MM.1S (cell line): ENCODE measurements around the gene FGR.

ENCODE experiments used
- EZH2 ChIP-seq: fragments of 300-600 bp; sonication (generic); optimal IDR thresholded peaks from 2 replicates; pipeline ENCODE3; 2017; ENCODE audit warnings: low read depth, mild to moderate bottlenecking, antibody characterized with exemption, low read length, mixed read lengths
- EZH2phosphoT487 ChIP-seq: fragments of 300-600 bp; sonication (generic); IDR thresholded peaks from 2 replicates; pipeline ENCODE4 v1.6.1; 2018; ENCODE audit warnings: antibody characterized with exemption, low read length
- TF ChIP-seq, protein P1 (sequence below): fragments of 300-600 bp; sonication (generic); IDR thresholded peaks from 2 replicates; pipeline ENCODE4 v1.5.1; 2016; ENCODE audit warnings: antibody characterized with exemption, low read length, mixed read lengths

DNA sequence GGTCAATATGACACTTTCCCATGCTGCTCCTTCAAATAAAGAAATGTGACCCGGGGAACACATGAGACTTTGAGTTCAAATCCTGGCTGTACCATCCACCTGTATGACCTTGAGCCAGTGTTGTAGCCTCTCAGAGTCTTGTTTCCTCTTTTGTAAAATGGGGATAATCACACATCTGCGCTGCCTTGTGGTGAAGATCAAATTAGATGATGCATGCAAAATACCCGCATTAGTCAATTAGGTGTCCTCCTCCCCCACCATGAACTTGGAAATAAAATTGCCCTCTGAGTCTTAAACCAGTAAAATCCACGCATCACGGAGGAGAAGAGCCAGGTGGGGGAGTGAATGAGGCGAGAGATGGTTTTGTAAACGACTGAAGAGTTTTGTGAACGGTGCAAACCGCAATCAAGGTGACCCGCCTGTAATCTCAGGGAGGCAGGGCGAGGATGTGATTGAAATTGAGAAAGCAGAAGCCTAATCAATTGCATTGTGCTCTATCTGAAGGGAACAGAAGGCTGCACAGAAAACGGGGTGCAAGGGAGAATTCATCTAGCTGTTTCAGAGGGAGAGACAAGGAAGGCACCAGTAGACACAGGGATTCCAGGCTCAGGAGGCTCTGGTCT, 25.3 kb downstream of the FGR start:
- TF ChIP-seq, protein P1, sequence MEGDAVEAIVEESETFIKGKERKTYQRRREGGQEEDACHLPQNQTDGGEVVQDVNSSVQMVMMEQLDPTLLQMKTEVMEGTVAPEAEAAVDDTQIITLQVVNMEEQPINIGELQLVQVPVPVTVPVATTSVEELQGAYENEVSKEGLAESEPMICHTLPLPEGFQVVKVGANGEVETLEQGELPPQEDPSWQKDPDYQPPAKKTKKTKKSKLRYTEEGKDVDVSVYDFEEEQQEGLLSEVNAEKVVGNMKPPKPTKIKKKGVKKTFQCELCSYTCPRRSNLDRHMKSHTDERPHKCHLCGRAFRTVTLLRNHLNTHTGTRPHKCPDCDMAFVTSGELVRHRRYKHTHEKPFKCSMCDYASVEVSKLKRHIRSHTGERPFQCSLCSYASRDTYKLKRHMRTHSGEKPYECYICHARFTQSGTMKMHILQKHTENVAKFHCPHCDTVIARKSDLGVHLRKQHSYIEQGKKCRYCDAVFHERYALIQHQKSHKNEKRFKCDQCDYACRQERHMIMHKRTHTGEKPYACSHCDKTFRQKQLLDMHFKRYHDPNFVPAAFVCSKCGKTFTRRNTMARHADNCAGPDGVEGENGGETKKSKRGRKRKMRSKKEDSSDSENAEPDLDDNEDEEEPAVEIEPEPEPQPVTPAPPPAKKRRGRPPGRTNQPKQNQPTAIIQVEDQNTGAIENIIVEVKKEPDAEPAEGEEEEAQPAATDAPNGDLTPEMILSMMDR: no peak
- TF ChIP-seq EZH2 (no peak), EZH2phosphoT487 (no peak)
